ENCODE results near the gene HJURP. TPM values are rescaled to one million over a fixed set of nuclear protein-coding genes. Genes with fewer than 3 reads are reported as not detected.
A peak's percentile ranks its signal among the peaks of the same experiment; 100 is the strongest.
"Not testable (repeated sequence)": the region's sequence is repeated elsewhere in the genome, so short reads cannot be mapped to it uniquely, and the experiment has no call there.

HJURP gene
- total RNA-seq = 6.9 to 9.2 TPM (median 8.2 TPM) in 3 replicates
- long read RNA-seq, transcript HJURP-202 (9 exons, 3,187 nt) = major isoform, 22 of 27 reads
- long read RNA-seq, partial matches to known transcripts = 1 of 27 reads
- long read RNA-seq, other reads (novel, unspliced or antisense) = 4 of 27 reads

- TF ChIP-seq CTCF (IDR thresholded peaks at IDR 0.05) = no peak
- Mint-ChIP-seq H3K27me3 (ENCODE audit: low read depth) (no peaks in the 10 kb centered on the region), H3K4me3 (ENCODE audit: unreplicated experiment) (peak within 1 kb of the TSS; percentile 99), H3K4me1 (ENCODE audit: low read depth) (peaks cover 34% of the 10 kb centered on the region), H3K9me3 (ENCODE audit: low read depth) (no peaks in the 10 kb centered on the region), H3K27ac (ENCODE audit: unreplicated experiment) (peak within 1 kb of the TSS; percentile 97), H3K36me3 (ENCODE audit: low read depth) (no peaks in the 10 kb centered on the region)
- no peak for DNase-seq (ENCODE audit: low spot score)
Measured at GRCh38 chr2:233854241-233854981, at the start of gene HJURP. HJURP (minus strand) TSS chr2:233854535; CDS start chr2:233854500, 35 bp downstream.

- Mint-ChIP-seq H3K4me1 (ENCODE audit: low read depth) (no peaks in the 10 kb centered on the region), H3K27me3 (ENCODE audit: low read depth) (peaks cover 65% of the 10 kb centered on the region), H3K9me3 (ENCODE audit: low read depth) (peaks cover 7% of the 10 kb centered on the region), H3K27ac (ENCODE audit: unreplicated experiment) (no peak overlapping the region), H3K36me3 (ENCODE audit: low read depth) (peaks cover 2% of the 10 kb centered on the region), H3K4me3 (ENCODE audit: unreplicated experiment) (no peak overlapping the region)
- no peak for DNase-seq (ENCODE audit: low spot score)
- TF ChIP-seq CTCF (IDR thresholded peaks at IDR 0.05) = no peak
Measured at GRCh38 chr2:233901884-233902283, 47.5 kb upstream of the HJURP start.

- TF ChIP-seq CTCF (IDR thresholded peaks at IDR 0.05) = no peak
- no peak for DNase-seq (ENCODE audit: low spot score)
- no peak overlapping the region for H3K4me3 Mint-ChIP-seq (ENCODE audit: unreplicated experiment)
Measured at GRCh38 chr2:233901367-233901766, 47.0 kb upstream of the HJURP start.

GRCh38 chr2:233896253-233896652 lies 41.9 kb upstream of the HJURP start:
- DNase-seq (ENCODE audit: low spot score); H3K4me3 Mint-ChIP-seq (ENCODE audit: unreplicated experiment); H3K9me3 Mint-ChIP-seq (ENCODE audit: low read depth); H3K4me1 Mint-ChIP-seq (ENCODE audit: low read depth); H3K27ac Mint-ChIP-seq (ENCODE audit: unreplicated experiment); H3K36me3 Mint-ChIP-seq (ENCODE audit: low read depth): not testable (repeated sequence)
- H3K27me3 Mint-ChIP-seq (ENCODE audit: low read depth) = peaks cover 50% of the 10 kb centered on the region

More at GRCh38 chr2:233901367-233901766, 47.0 kb upstream of the HJURP start:
- Mint-ChIP-seq H3K27ac (ENCODE audit: unreplicated experiment) (no peak overlapping the region), H3K4me1 (ENCODE audit: low read depth) (no peaks in the 10 kb centered on the region), H3K36me3 (ENCODE audit: low read depth) (peaks cover 2% of the 10 kb centered on the region), H3K27me3 (ENCODE audit: low read depth) (peaks cover 64% of the 10 kb centered on the region), H3K9me3 (ENCODE audit: low read depth) (peaks cover 7% of the 10 kb centered on the region)

- no peak for TF ChIP-seq CTCF (IDR thresholded peaks at IDR 0.05)
- Mint-ChIP-seq H3K4me3 (ENCODE audit: unreplicated experiment) (no peak overlapping the region), H3K27ac (ENCODE audit: unreplicated experiment) (no peak overlapping the region), H3K27me3 (ENCODE audit: low read depth) (peaks cover 46% of the 10 kb centered on the region), H3K4me1 (ENCODE audit: low read depth) (no peaks in the 10 kb centered on the region), H3K9me3 (ENCODE audit: low read depth) (no peaks in the 10 kb centered on the region), H3K36me3 (ENCODE audit: low read depth) (no peaks in the 10 kb centered on the region)
- DNase-seq (ENCODE audit: low spot score) = no peak
Measured at GRCh38 chr2:233892793-233893192, 38.5 kb upstream of the HJURP start.
